Memory B cell (primary cell): ENCODE measurements around the gene UQCC5.

Experiments used
- ATAC-seq: fragments of 150-1000 bp; cut with Tn5 transposase; 2 replicates; pipeline ENCODE4 v1.10.0; 2021; ENCODE audit warnings: low read depth, mild to moderate bottlenecking, moderate library complexity
- DNase-seq, 2 donors: peaks; one replicate each; pipeline ENCODE4 v3.0.0; 2022; ENCODE audit warnings: low spot score in 2 of 2
- H3K27ac Mint-ChIP-seq: one replicate; pipeline ENCODE4 v1.8.0; 2022; ENCODE audit warnings: mild to moderate bottlenecking, moderate library complexity, mixed read lengths
- H3K27me3 Mint-ChIP-seq: one replicate; pipeline ENCODE4 v1.8.0; 2022; ENCODE audit warnings: mixed read lengths
- H3K36me3 Mint-ChIP-seq: one replicate; pipeline ENCODE4 v1.8.0; 2022; ENCODE audit warnings: mild to moderate bottlenecking, mixed read lengths
- H3K4me1 Mint-ChIP-seq: one replicate; pipeline ENCODE4 v1.8.0; 2022; ENCODE audit warnings: mixed read lengths
- H3K4me3 Mint-ChIP-seq: one replicate; pipeline ENCODE4 v1.8.0; 2022; ENCODE audit warnings: mild to moderate bottlenecking, moderate library complexity, mixed read lengths
- H3K9me3 Mint-ChIP-seq: one replicate; pipeline ENCODE4 v1.8.0; 2022; ENCODE audit warnings: mixed read lengths

UQCC5 gene

DNA sequence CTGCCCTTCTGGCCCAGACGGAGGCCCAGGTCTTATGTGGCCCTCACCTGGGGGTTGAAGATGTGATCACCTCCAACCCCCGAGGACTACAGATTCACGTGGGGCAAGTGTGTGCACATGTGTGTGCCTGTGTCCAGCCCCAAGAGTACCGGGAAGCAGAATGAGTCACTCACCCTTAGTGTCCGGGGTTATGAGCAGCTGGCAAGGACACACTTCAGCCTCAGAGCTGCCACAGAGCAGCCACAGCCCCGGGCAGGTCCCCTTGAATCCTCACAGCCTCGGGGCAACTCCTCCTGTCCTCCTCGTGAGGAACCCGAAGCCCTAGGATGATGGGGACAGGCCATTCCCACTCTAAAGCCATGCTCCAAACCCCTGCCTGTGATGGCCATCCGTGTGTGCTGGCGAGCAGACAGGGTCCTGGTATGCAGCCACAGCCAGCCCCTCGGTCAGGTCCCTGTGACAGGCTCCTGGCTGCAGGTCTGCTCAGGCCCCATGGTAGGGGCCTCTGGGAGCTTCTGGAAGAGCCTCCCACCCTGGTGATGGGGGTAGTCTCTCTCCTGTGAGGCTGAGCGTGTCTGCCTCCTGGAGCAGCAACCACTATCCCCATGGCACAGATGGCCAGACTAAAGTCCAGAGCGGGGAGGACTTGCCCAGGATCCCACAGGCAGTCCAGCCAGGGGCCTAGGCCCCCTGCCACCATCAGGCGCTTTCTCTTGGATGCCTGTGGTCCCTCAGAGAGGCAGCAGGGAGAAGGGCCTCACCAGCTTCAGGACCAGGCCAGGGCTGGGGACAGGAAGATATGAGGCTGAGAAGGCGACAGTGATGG lies 40.4 kb upstream of the UQCC5 start:
- Mint-ChIP-seq H3K9me3 (no peaks in the 10 kb centered on the region), H3K4me3 (no peak overlapping the region), H3K36me3 (peaks cover 5% of the 10 kb centered on the region), H3K27me3 (no peaks in the 10 kb centered on the region), H3K4me1 (peaks cover 16% of the 10 kb centered on the region), H3K27ac (no peak overlapping the region)
- no peak for DNase-seq
- no peak for ATAC-seq

DNA sequence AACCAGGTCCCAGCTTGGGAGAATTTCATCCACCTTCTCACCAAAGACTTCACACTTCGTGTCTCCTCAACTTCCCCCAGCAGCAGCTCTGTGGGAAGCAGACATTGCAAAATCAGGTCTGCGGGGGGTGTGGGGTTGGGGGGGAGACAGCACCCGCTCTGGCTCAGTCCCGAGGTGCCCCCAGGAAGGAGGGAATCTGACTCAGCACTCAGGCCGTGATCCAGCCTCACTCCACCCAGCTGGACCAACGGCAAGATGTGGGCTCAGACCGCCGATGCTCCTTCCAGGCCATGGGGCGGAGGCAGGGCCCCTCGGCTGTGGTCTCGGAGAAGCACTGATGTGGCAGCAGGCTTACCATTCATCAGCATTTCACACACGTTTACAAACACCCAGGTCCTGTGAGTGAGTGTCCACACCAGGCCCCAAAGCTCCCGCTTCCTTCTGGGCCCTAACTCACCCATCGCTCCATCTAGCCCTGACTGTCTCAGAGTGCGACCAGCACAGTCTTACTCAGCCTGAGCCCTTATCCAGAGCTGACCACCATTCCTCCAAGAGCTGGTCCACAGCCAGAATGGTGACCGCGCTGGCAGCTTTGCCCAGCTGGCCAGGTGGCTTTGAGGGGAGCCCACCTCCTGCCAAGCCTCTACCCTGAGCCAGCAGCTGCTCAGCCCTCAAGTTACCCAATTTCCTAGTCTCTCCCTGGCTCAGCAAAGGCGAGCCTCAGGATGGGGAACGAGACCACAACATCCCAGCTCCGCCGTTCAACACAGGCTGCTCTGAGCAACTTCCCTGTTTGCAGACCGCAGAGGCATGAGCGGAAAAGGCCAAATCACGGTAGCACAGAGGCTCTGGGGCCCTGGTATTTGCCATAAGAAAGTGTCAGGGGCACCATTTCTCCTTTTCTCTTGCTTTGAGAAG lies 38.0 kb upstream of the UQCC5 start:
- DNase-seq = peak in 1 of 2 donors; percentile 16
- Mint-ChIP-seq H3K27me3 (no peaks in the 10 kb centered on the region), H3K4me3 (peak overlapping the region; percentile 34), H3K27ac (no peak overlapping the region), H3K9me3 (no peaks in the 10 kb centered on the region), H3K4me1 (peaks cover 16% of the 10 kb centered on the region), H3K36me3 (no peaks in the 10 kb centered on the region)
- ATAC-seq = peak; percentile 89

GRCh38 chr3:52501046-52501445 lies 35.4 kb upstream of the UQCC5 start:
- Mint-ChIP-seq H3K27me3 (no peaks in the 10 kb centered on the region), H3K4me1 (peaks cover 12% of the 10 kb centered on the region), H3K36me3 (no peaks in the 10 kb centered on the region), H3K27ac (no peak overlapping the region), H3K4me3 (no peak overlapping the region), H3K9me3 (no peaks in the 10 kb centered on the region)
- DNase-seq = no peak
- no peak for ATAC-seq

DNA sequence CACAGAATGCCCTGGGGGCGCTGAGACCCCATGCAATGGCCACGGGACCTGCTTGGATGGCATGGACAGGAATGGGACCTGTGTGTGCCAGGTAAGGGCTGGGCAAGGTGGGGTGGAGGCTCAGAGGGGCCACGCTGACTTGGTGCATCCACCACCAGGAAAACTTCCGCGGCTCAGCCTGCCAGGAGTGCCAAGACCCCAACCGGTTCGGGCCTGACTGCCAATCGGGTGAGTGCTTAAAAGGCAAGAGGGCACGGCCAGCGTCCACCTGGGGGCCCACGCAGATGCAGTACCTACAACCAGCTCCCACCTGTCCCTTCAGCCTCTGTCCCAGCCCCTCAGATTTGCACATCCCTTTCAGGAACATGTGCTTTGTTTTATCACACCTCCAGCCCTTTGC lies 34.4 kb upstream of the UQCC5 start:
- Mint-ChIP-seq H3K27ac (no peak overlapping the region), H3K36me3 (no peaks in the 10 kb centered on the region), H3K4me3 (no peak overlapping the region), H3K4me1 (peaks cover 12% of the 10 kb centered on the region), H3K27me3 (no peaks in the 10 kb centered on the region), H3K9me3 (no peaks in the 10 kb centered on the region)
- no peak for DNase-seq
- ATAC-seq = no peak

DNA sequence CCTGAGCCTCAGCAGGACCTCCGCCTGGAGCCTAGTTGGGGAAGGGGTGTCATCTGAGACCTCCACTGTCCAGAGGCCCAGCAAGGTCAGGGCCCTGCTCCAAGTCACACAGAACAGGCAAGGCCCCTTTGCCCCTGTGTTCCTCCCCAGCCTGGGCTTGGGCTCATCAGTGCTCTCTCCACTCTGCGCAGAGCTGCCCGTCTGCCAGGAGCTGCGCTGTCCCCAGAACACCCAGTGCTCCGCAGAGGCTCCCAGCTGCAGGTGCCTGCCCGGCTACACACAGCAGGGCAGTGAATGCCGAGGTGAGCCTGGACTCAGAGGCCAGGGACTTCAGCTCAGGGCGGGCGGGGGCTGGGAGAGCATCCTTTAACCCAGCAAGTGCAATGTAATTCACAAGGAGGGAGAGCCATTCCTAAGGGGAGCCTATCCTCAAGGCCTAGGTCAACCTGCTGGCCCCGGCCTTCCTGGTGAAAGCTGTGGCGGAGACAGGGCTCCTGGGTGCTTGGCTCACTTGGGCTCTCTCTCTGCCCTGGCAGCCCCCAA lies 33.5 kb upstream of the UQCC5 start:
- Mint-ChIP-seq H3K36me3 (no peaks in the 10 kb centered on the region), H3K9me3 (no peaks in the 10 kb centered on the region), H3K27me3 (peaks cover 2% of the 10 kb centered on the region), H3K4me3 (no peak overlapping the region), H3K4me1 (peaks cover 14% of the 10 kb centered on the region), H3K27ac (no peak overlapping the region)
- ATAC-seq (no peak), DNase-seq (no peak)

DNA sequence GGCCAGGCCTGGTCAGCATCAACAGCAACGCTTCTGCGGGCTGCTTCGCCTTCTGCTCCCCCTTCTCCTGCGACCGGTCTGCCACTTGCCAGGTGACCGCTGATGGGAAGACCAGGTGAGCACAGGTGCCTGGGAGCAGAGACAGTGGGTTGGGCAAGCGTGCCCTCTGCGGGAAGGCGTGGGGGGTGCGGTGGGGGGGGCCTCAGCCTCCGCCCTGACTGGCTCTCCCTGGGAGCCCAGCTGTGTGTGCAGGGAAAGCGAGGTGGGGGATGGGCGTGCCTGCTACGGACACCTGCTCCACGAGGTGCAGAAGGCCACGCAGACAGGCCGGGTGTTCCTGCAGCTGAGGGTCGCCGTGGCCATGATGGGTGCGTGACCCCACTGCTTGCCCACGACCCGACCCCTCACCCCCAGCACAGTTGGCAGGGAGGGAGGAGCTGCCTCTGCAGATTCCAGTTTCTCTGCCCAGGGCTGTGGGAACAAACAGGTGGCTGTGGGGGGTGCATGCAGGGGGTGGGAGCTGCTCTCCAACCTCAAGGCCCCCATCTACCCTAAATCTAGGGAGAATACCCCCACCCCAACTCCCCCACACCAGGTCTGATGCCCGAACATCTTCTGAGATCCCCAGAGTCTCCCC lies 32.5 kb upstream of the UQCC5 start:
- ATAC-seq (no peak), DNase-seq (no peak)
- Mint-ChIP-seq H3K4me1 (peaks cover 9% of the 10 kb centered on the region), H3K4me3 (no peak overlapping the region), H3K27me3 (peaks cover 2% of the 10 kb centered on the region), H3K27ac (no peak overlapping the region), H3K36me3 (no peaks in the 10 kb centered on the region), H3K9me3 (no peaks in the 10 kb centered on the region)

DNA sequence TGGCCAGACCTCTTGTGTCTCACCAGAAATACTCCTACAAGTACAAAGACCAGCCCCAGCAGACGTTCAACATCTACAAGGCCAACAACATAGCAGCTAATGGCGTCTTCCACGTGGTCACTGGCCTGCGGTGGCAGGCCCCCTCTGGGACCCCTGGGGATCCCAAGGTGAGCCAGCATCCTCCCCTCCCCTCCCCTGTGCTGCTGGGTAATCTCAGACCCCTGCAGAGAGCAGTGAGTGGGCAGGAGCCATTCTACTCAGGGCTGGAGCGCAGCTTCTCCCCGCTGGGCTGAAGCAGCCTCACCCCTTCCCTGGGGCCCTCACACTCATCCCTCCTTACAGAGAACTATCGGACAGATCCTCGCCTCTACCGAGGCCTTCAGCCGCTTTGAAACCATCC lies 31.4 kb upstream of the UQCC5 start:
- no peak for ATAC-seq
- H3K4me3 Mint-ChIP-seq = no peak overlapping the region
- no peaks in the 10 kb centered on the region for H3K9me3 Mint-ChIP-seq
- no peak for DNase-seq
- peaks cover 4% of the 10 kb centered on the region for H3K4me1 Mint-ChIP-seq
- peaks cover 2% of the 10 kb centered on the region for H3K27me3 Mint-ChIP-seq
- H3K27ac Mint-ChIP-seq = no peak overlapping the region
- no peaks in the 10 kb centered on the region for H3K36me3 Mint-ChIP-seq

- H3K4me3 Mint-ChIP-seq = no peak overlapping the region
These were observed 30.0 kb upstream of the UQCC5 start for GRCh38 chr3:52506266-52506966.

GRCh38 chr3:52507359-52507758 lies 29.0 kb upstream of the UQCC5 start:
- peaks cover 2% of the 10 kb centered on the region for H3K4me1 Mint-ChIP-seq
- H3K4me3 Mint-ChIP-seq = no peak overlapping the region
- ATAC-seq (no peak), DNase-seq (no peak)
- H3K9me3 Mint-ChIP-seq = no peaks in the 10 kb centered on the region
- H3K36me3 Mint-ChIP-seq = no peaks in the 10 kb centered on the region
- no peak overlapping the region for H3K27ac Mint-ChIP-seq
- peaks cover 2% of the 10 kb centered on the region for H3K27me3 Mint-ChIP-seq

More at GRCh38 chr3:52506266-52506966, 30.0 kb upstream of the UQCC5 start:
- no peaks in the 10 kb centered on the region for H3K9me3 Mint-ChIP-seq
- H3K36me3 Mint-ChIP-seq = no peaks in the 10 kb centered on the region
- DNase-seq = no peak
- peaks cover 2% of the 10 kb centered on the region for H3K27me3 Mint-ChIP-seq
- no peak for ATAC-seq
- no peak overlapping the region for H3K27ac Mint-ChIP-seq
- peaks cover 2% of the 10 kb centered on the region for H3K4me1 Mint-ChIP-seq

- Mint-ChIP-seq H3K4me1 (peaks cover 2% of the 10 kb centered on the region), H3K9me3 (no peaks in the 10 kb centered on the region), H3K27me3 (peaks cover 4% of the 10 kb centered on the region), H3K27ac (no peak overlapping the region), H3K4me3 (no peak overlapping the region), H3K36me3 (no peaks in the 10 kb centered on the region)
- ATAC-seq (no peak), DNase-seq (no peak)
These were observed 26.6 kb upstream of the UQCC5 start for GRCh38 chr3:52509753-52510328.

DNA sequence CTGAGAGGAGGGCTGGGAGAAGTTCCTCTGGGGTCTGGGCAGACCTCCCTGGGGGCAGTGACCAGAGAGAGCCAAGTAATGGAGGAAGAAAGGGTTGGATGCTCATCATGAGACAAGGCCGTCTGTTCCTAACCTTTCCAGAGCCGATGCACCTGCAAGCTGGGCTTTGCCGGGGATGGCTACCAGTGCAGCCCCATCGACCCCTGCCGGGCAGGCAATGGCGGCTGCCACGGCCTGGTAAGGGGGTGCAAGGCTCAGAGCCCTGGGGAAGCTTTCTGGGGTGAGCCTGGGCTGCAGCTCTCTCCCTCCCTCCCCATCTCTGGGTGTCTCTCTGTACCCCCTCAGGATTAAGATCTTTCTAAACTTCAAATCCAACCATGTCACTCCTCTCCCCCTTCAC lies 24.9 kb upstream of the UQCC5 start:
- no peak for DNase-seq
- peaks cover 7% of the 10 kb centered on the region for H3K27me3 Mint-ChIP-seq
- no peak overlapping the region for H3K27ac Mint-ChIP-seq
- no peak overlapping the region for H3K4me3 Mint-ChIP-seq
- peaks cover 4% of the 10 kb centered on the region for H3K4me1 Mint-ChIP-seq
- no peaks in the 10 kb centered on the region for H3K9me3 Mint-ChIP-seq
- no peak for ATAC-seq
- H3K36me3 Mint-ChIP-seq = no peaks in the 10 kb centered on the region

DNA sequence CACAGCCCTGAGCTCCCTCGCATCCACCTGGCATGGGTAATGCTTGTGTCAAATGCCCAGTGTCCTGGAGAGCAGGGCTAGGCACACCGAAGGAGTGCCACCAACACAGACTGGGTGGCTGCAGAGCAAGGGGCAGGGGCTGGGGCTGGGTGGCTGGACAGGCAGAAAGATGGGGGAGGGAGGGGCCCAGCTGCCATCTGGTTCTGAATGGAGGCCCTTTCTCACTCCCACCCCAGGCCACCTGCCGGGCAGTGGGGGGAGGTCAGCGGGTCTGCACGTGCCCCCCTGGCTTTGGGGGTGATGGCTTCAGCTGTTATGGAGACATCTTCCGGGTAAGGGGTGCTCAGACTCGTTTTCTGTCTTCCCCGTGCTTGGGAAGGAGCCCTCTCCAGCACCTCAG lies 24.3 kb upstream of the UQCC5 start:
- peaks cover 9% of the 10 kb centered on the region for H3K27me3 Mint-ChIP-seq

GRCh38 chr3:52512727-52513126 lies 23.7 kb upstream of the UQCC5 start:
- DNase-seq = no peak
- H3K27me3 Mint-ChIP-seq = peaks cover 7% of the 10 kb centered on the region
- H3K36me3 Mint-ChIP-seq = no peaks in the 10 kb centered on the region
- no peaks in the 10 kb centered on the region for H3K9me3 Mint-ChIP-seq
- no peak for ATAC-seq
- H3K27ac Mint-ChIP-seq = no peak overlapping the region
- H3K4me1 Mint-ChIP-seq = peaks cover 2% of the 10 kb centered on the region
- no peak overlapping the region for H3K4me3 Mint-ChIP-seq

More for the DNA sequence above, 24.3 kb upstream of the UQCC5 start:
- Mint-ChIP-seq H3K27ac (no peak overlapping the region), H3K36me3 (no peaks in the 10 kb centered on the region), H3K9me3 (no peaks in the 10 kb centered on the region), H3K4me1 (peaks cover 4% of the 10 kb centered on the region), H3K4me3 (no peak overlapping the region)
- no peak for DNase-seq
- ATAC-seq = no peak
